H1 (cell line): ENCODE data around the gene MGAT5B. TPM values are rescaled to one million over a fixed set of nuclear protein-coding genes. Genes with fewer than 3 reads are reported as not detected.

Experiments
- CTCF ChIA-PET: fragments of 300-600 bp; sonication (Branson Sonifier 250); formaldehyde crosslinking; loops from one replicate; lab custom pipeline; 2021; ENCODE audit not compliant: partially characterized antibody; lab: Charles Lee
- POLR2A ChIA-PET: fragments of 300-600 bp; sonication (Branson Sonifier 250); formaldehyde crosslinking; loops from one replicate; lab custom pipeline; 2021; ENCODE audit warnings: inconsistent platforms; ENCODE audit not compliant: partially characterized antibody; lab: Charles Lee
- DNase-seq, 2 experiments: peaks; one replicate each; pipeline versions ENCODE4 v3.0.0 to v3.0.0-alpha.2; 2010 to 2022; ENCODE audit warnings: low spot score in 2 of 2, low read depth in 1 of 2, mixed read lengths in 1 of 2
- FAIRE-seq: peaks from 2 replicates; lab custom pipeline; 2011; peaks lifted over from hg19 to GRCh38; lab: Jason Lieb, UNC
- H2AFZ ChIP-seq: 2 replicates; pipeline ENCODE4 v1.8.1; 2012; ENCODE audit warnings: low read length, inconsistent platforms
- H2AK5ac ChIP-seq: 2 replicates; pipeline ENCODE4 v1.6.1; 2013; ENCODE audit warnings: low read depth, low read length
- H2BK120ac ChIP-seq: replicated peaks from 2 replicates; pipeline ENCODE3; 2013; ENCODE audit warnings: low read depth, low read length, inconsistent platforms
- H2BK12ac ChIP-seq: 2 replicates; pipeline ENCODE4 v1.6.1; 2013; ENCODE audit warnings: low read depth, low read length
- H2BK15ac ChIP-seq: 2 replicates; pipeline ENCODE4 v1.6.1; 2013; ENCODE audit warnings: low read length
- H2BK20ac ChIP-seq: 2 replicates; pipeline ENCODE4 v1.6.1; 2013; ENCODE audit warnings: low read length
- H2BK5ac ChIP-seq: 2 replicates; pipeline ENCODE4 v1.6.1; 2013; ENCODE audit warnings: low read depth, low read length
- H3K14ac ChIP-seq: 2 replicates; pipeline ENCODE4 v1.6.1; 2013; ENCODE audit warnings: inconsistent platforms; ENCODE audit not compliant: insufficient read length
- H3K18ac ChIP-seq: 2 replicates; pipeline ENCODE4 v1.6.1; 2013; ENCODE audit warnings: low read length; ENCODE audit errors: extremely low read depth
- H3K23ac ChIP-seq: 2 replicates; pipeline ENCODE4 v1.6.1; 2013; ENCODE audit warnings: inconsistent platforms; ENCODE audit not compliant: insufficient read length
- H3K23me2 ChIP-seq: 2 replicates; pipeline ENCODE4 v1.6.1; 2013; ENCODE audit warnings: low read depth, low read length
- H3K27ac ChIP-seq: 2 replicates; pipeline ENCODE4 v1.6.1; 2011; ENCODE audit warnings: low read depth, low read length, inconsistent platforms
- H3K27me3 ChIP-seq, 4 experiments: replicated peaks in 1 of 4; 1 replicate in 1 of 4; 2 replicates in 3 of 4; pipeline versions ENCODE4 v1.6.1 to v1.8.1; 2011 to 2013; ENCODE audit warnings: low read length in 3 of 4, mild to moderate bottlenecking in 3 of 4, inconsistent platforms in 2 of 4, mixed read lengths in 2 of 4, moderate library complexity in 1 of 4; ENCODE audit not compliant: control insufficient read depth in 3 of 4, insufficient read depth in 3 of 4; ENCODE audit errors: extremely low read depth in 1 of 4
- H3K36me3 ChIP-seq, 4 experiments: 2 replicates each; pipeline versions ENCODE4 v1.6.1 to v1.8.1; 2011 to 2013; ENCODE audit warnings: mild to moderate bottlenecking in 4 of 4, low read length in 3 of 4, moderate library complexity in 2 of 4, control low read depth in 1 of 4, inconsistent platforms in 1 of 4; ENCODE audit not compliant: insufficient read depth in 4 of 4, control insufficient read depth in 2 of 4
- H3K4ac ChIP-seq: replicated peaks from 2 replicates; pipeline ENCODE3; 2013; ENCODE audit warnings: low read length, low read depth, mixed read lengths, inconsistent platforms; ENCODE audit not compliant: insufficient read length
- H3K4me1 ChIP-seq, 4 experiments: replicated peaks in 1 of 4; 1 replicate in 1 of 4; 2 replicates in 3 of 4; pipeline versions ENCODE4 v1.6.1 to v1.8.1; 2011 to 2013; ENCODE audit warnings: low read length in 3 of 4, inconsistent platforms in 2 of 4, mixed read lengths in 1 of 4; ENCODE audit not compliant: insufficient read depth in 4 of 4, control insufficient read depth in 3 of 4
- H3K4me2 ChIP-seq, 2 experiments: 2 replicates each; pipeline versions ENCODE4 v1.6.1 to v1.8.1; 2011 to 2013; ENCODE audit warnings: low read depth in 2 of 2, low read length in 2 of 2, control low read depth in 1 of 2, inconsistent platforms in 1 of 2, mild to moderate bottlenecking in 1 of 2; ENCODE audit not compliant: insufficient read depth in 1 of 2
- H3K4me3 ChIP-seq, 4 experiments: fragments of 200-600, 300-600 bp in 1 of 4; sonication (generic), shearing (Covaris generic), sonication (Bioruptor Twin) in 1 of 4; 2 replicates each; pipeline versions ENCODE4 v1.5.1 to v1.8.1; 2011 to 2016; ENCODE audit warnings: low read length in 4 of 4, low read depth in 3 of 4, control low read depth in 2 of 4, inconsistent platforms in 2 of 4, mild to moderate bottlenecking in 2 of 4, mixed read lengths in 1 of 4, moderate library complexity in 1 of 4; ENCODE audit not compliant: insufficient read depth in 2 of 4; ENCODE audit errors: extremely low read depth in 1 of 4
- H3K56ac ChIP-seq: replicated peaks from 2 replicates; pipeline ENCODE3; 2013; ENCODE audit warnings: low read depth, mild to moderate bottlenecking, mixed read lengths, low read length, inconsistent platforms; ENCODE audit not compliant: insufficient read length
- H3K79me1 ChIP-seq: 2 replicates; pipeline ENCODE4 v1.6.1; 2013; ENCODE audit warnings: low read depth, low read length, control low read depth
- H3K79me2 ChIP-seq, 2 experiments: 2 replicates each; pipeline versions ENCODE4 v1.6.1 to v1.8.1; 2012 to 2013; ENCODE audit warnings: low read length in 2 of 2, mild to moderate bottlenecking in 2 of 2, inconsistent platforms in 1 of 2; ENCODE audit not compliant: insufficient read depth in 2 of 2, control insufficient read depth in 1 of 2
- H3K9ac ChIP-seq, 4 experiments: replicated peaks in 1 of 4; 1 replicate in 1 of 4; 2 replicates in 3 of 4; pipeline versions ENCODE4 v1.6.1 to v1.8.1; 2011 to 2013; ENCODE audit warnings: low read depth in 3 of 4, low read length in 3 of 4, control low read depth in 2 of 4, mild to moderate bottlenecking in 2 of 4, moderate library complexity in 2 of 4, inconsistent platforms in 1 of 4; ENCODE audit errors: extremely low read depth in 1 of 4
- H3K9me3 ChIP-seq, 2 experiments: 2 replicates each; pipeline versions ENCODE4 v1.6.1 to v1.8.1; 2012 to 2013; ENCODE audit warnings: mild to moderate bottlenecking in 2 of 2, moderate library complexity in 2 of 2, control low read depth in 1 of 2, inconsistent platforms in 1 of 2, low read depth in 1 of 2, low read length in 1 of 2, mixed read lengths in 1 of 2; ENCODE audit not compliant: insufficient read depth in 2 of 2
- H4K20me1 ChIP-seq, 2 experiments: replicated peaks in 1 of 2; 2 replicates each; pipeline versions ENCODE3 to v1.8.1; 2011 to 2013; ENCODE audit warnings: inconsistent platforms in 2 of 2, low read length in 2 of 2, mild to moderate bottlenecking in 1 of 2; ENCODE audit not compliant: insufficient read depth in 2 of 2, control insufficient read depth in 1 of 2
- H4K5ac ChIP-seq: 2 replicates; pipeline ENCODE4 v1.6.1; 2013; ENCODE audit warnings: low read length, low read depth, mixed read lengths, inconsistent platforms; ENCODE audit not compliant: insufficient read length
- H4K8ac ChIP-seq: 2 replicates; pipeline ENCODE4 v1.8.0; 2013; ENCODE audit warnings: mild to moderate bottlenecking, moderate library complexity, low read length, inconsistent platforms; ENCODE audit not compliant: insufficient read depth; ENCODE audit errors: extremely low read depth
- H4K91ac ChIP-seq: replicated peaks from 2 replicates; pipeline ENCODE3; 2013; ENCODE audit warnings: low read length, mixed read lengths, inconsistent platforms; ENCODE audit not compliant: insufficient read length
- BRCA1 ChIP-seq: IDR thresholded peaks from 2 replicates; pipeline ENCODE4 v1.6.1; 2012; ENCODE audit warnings: low read depth, low read length, improper control_type of control experiment
- CBX5 ChIP-seq: fragments of 300-800, 300-1000 bp; sonication (generic); IDR thresholded peaks from 2 replicates; pipeline ENCODE4 v1.7.1; 2016; ENCODE audit warnings: antibody characterized with exemption, low read length, low read depth
- EP300 ChIP-seq, 2 experiments: IDR thresholded peaks; 1 replicate in 1 of 2; 2 replicates in 1 of 2; pipeline ENCODE4 v1.6.1; 2011 to 2012; ENCODE audit warnings: low read depth in 2 of 2, low read length in 2 of 2, mild to moderate bottlenecking in 2 of 2, borderline replicate concordance in 1 of 2, inconsistent platforms in 1 of 2, moderate library complexity in 1 of 2
- MAFK ChIP-seq: IDR thresholded peaks from 2 replicates; pipeline ENCODE4 v1.6.1; 2012; ENCODE audit warnings: low read depth, mild to moderate bottlenecking, improper control_type of control experiment, low read length
- NRF1 ChIP-seq: IDR thresholded peaks from 2 replicates; pipeline ENCODE4 v1.6.1; 2011; ENCODE audit warnings: mild to moderate bottlenecking, low read depth, low read length, improper control_type of control experiment
- POLR2A ChIP-seq, 2 experiments: IDR thresholded peaks; 1 replicate in 1 of 2; 2 replicates in 1 of 2; pipeline ENCODE4 v1.6.1; 2011; ENCODE audit warnings: low read depth in 2 of 2, low read length in 2 of 2, mild to moderate bottlenecking in 2 of 2; ENCODE audit errors: control extremely low read depth in 1 of 2
- RXRA ChIP-seq: IDR thresholded peaks from 2 replicates; pipeline ENCODE4 v1.6.1; 2011; ENCODE audit warnings: low read depth, mild to moderate bottlenecking, low read length, moderate library complexity; ENCODE audit not compliant: insufficient read depth
- TAF1 ChIP-seq: IDR thresholded peaks from 2 replicates; pipeline ENCODE4 v1.6.1; 2011; ENCODE audit warnings: mild to moderate bottlenecking, low read depth, low read length
- TEAD4 ChIP-seq: IDR thresholded peaks from 2 replicates; pipeline ENCODE4 v1.6.1; 2012; ENCODE audit warnings: low read depth, low read length, inconsistent platforms, mixed read lengths
- WGBS, 2 experiments: shearing (Covaris generic) in 1 of 2; methylation state at CpG; one replicate each; pipeline versions ENCODE4 v1.1.6 to v1.1.7; 2013 to 2015; ENCODE audit warnings: low lambda C conversion rate in 2 of 2, mixed read lengths in 2 of 2, inconsistent platforms in 1 of 2, low coverage in 1 of 2, missing lambda C conversion rate in 1 of 2; ENCODE audit not compliant: insufficient replicate concordance in 2 of 2, insufficient coverage in 1 of 2, insufficient read length in 1 of 2; ENCODE audit errors: extremely low coverage in 1 of 2, missing lambda C conversion rate in 1 of 2; 5-methylcytosine and 5-hydroxymethylcytosine counted together
- polyA plus RNA-seq, 7 experiments: library from polyadenylated mRNA; depleted of rRNA in 3 of 7; stranded (reverse) in 5 of 7; unstranded in 2 of 7; fragments of >200 nt in 5 of 7; fragments of 200-250 nt in 2 of 7; gene quantifications; 1 replicate in 5 of 7; 2 replicates in 1 of 7; 4 replicates in 1 of 7; pipeline versions ENCODE4 v1.2.1 to v1.2.3, GENCODE V29; 2011 to 2013; ENCODE audit warnings: missing spikeins in 2 of 7, mixed read lengths in 2 of 7
- total RNA-seq: library from RNA; stranded (reverse); fragmentation: NEBNext Ultra II Directional; extraction: Animal tissue kit (Norgen Biotek cat#: 25700); gene quantifications from 2 replicates; pipeline ENCODE4 v1.2.1, GENCODE V29; 2021

The MGAT5B gene
- total and polyA plus RNA-seq, 2 of the 8 experiments (the other 6 are each of a cell fraction or from before 2014, with no cell fraction given) = 7.9 to 8.2 TPM

- no peak overlapping the region for H3K27ac ChIP-seq
- H3K14ac ChIP-seq = no peak overlapping the region
- peaks cover 0 to 17% (median 11%) of the 10 kb centered on the region in 4 experiments; a peak in 6 of 7 replicates for H3K4me1 ChIP-seq
- H2AFZ ChIP-seq = no peak overlapping the region
- H4K5ac ChIP-seq = no peak overlapping the region
- no peak overlapping the region for H2BK120ac ChIP-seq
- H3K36me3 ChIP-seq = no peaks in the 10 kb centered on the region
- H3K9ac ChIP-seq = no peak overlapping the region
- TF ChIP-seq POLR2A (IDR thresholded peaks at IDR 0.05; ENCODE audit: control extremely low read depth in 1 of 2, low read depth in 2 of 2, low read length in 2 of 2) (no peak), CBX5 (no peak), NRF1 (no peak), EP300 (IDR thresholded peaks at IDR 0.05; ENCODE audit: borderline replicate concordance in 1 of 2, low read depth in 2 of 2, low read length in 2 of 2) (no peak), TEAD4 (no peak), RXRA (no peak), TAF1 (no peak), BRCA1 (no peak), MAFK (no peak)
- ChIA-PET POLR2A (interaction anchor here (1.6 to 2.1 kb wide), 3 partner anchors 9 to 11 kb away, joined by 5 to 9 read pairs (median 6); no protein-coding TSS in a partner anchor), CTCF (interaction anchor here (1.2 to 2.7 kb wide), 3 partner anchors 18 to 244 kb away, joined by 4 to 14 read pairs (median 5); no protein-coding TSS in a partner anchor)
- no peak overlapping the region for H2BK20ac ChIP-seq
- no peak overlapping the region for H3K4ac ChIP-seq
- no peak for FAIRE-seq
- H4K20me1 ChIP-seq = no peaks in the 10 kb centered on the region
- H2BK12ac ChIP-seq = no peak overlapping the region
- H3K4me2 ChIP-seq = peak overlapping the region in 1 of 2 experiments; percentile 15; a peak in 1 of 4 replicates
- no peaks in the 10 kb centered on the region for H3K9me3 ChIP-seq
- no peaks in the 10 kb centered on the region for H3K27me3 ChIP-seq
- no peak for DNase-seq
- no peak overlapping the region for H3K56ac ChIP-seq
- no peak overlapping the region for H3K23ac ChIP-seq
- H2BK15ac ChIP-seq = no peak overlapping the region
- no peak overlapping the region for H2AK5ac ChIP-seq
- H3K18ac ChIP-seq = no peak overlapping the region
- H4K8ac ChIP-seq = no peak overlapping the region
- H3K23me2 ChIP-seq = no peaks in the 10 kb centered on the region; the same call in 1 of the 2 replicates
- H3K79me2 ChIP-seq = no peaks in the 10 kb centered on the region
- no peak overlapping the region for H4K91ac ChIP-seq
- no peak overlapping the region for H2BK5ac ChIP-seq
- H3K79me1 ChIP-seq = no peaks in the 10 kb centered on the region
- no peak overlapping the region for H3K4me3 ChIP-seq
- WGBS, 2 experiments = 73% methylated on average over 26 of the region's 28 CpGs; no CpG with 5 or more reads in 1 of the 2 experiments
Measured at GRCh38 chr17:76957678-76958464, 89.7 kb downstream of the MGAT5B start.
